PFSK-1 (cell line): Measurements from ENCODE around the gene MED9.

ENCODE experiments used
- FOXP2 ChIP-seq: optimal IDR thresholded peaks from 2 replicates; pipeline ENCODE3; 2011; ENCODE audit warnings: borderline replicate concordance, control low read depth, inconsistent platforms; ENCODE audit not compliant: insufficient read depth; ENCODE audit errors: extremely low read length, extremely low read depth
- POLR2AphosphoS5 ChIP-seq: IDR thresholded peaks from 2 replicates; pipeline ENCODE4 v1.6.1; 2012; ENCODE audit warnings: low read depth, mild to moderate bottlenecking, control low read depth, low read length, moderate library complexity
- REST ChIP-seq, 2 experiments: IDR thresholded peaks; 2 replicates each; pipeline versions ENCODE4 v1.6.1 to v1.8.0; 2011 to 2012; ENCODE audit warnings: low read depth in 2 of 2, low read length in 2 of 2, control low read depth in 1 of 2, inconsistent platforms in 1 of 2, mild to moderate bottlenecking in 1 of 2, moderate library complexity in 1 of 2; ENCODE audit not compliant: insufficient read depth in 1 of 2
- SIN3A ChIP-seq: IDR thresholded peaks from 2 replicates; pipeline ENCODE4 v1.6.1; 2012; ENCODE audit warnings: mild to moderate bottlenecking, low read length, moderate library complexity, borderline replicate concordance; ENCODE audit not compliant: insufficient read depth
- TAF1 ChIP-seq: IDR thresholded peaks from 2 replicates; pipeline ENCODE4 v1.6.1; 2012; ENCODE audit warnings: low read length, control low read depth, borderline replicate concordance; ENCODE audit not compliant: insufficient read depth

The MED9 gene

GRCh38 chr17:17537311-17538099 is 60.7 kb downstream of the MED9 start:
- TF ChIP-seq REST (IDR thresholded peaks at IDR 0.05; ENCODE audit: insufficient read depth in 1 of 2, low read depth in 2 of 2, low read length in 2 of 2) (no peak), FOXP2 (no peak), SIN3A (no peak), TAF1 (no peak), POLR2AphosphoS5 (no peak)

- TF ChIP-seq REST (IDR thresholded peaks at IDR 0.05; ENCODE audit: insufficient read depth in 1 of 2, low read depth in 2 of 2, low read length in 2 of 2): no peak
- no peak for TF ChIP-seq POLR2AphosphoS5
- TF ChIP-seq SIN3A: no peak
- TF ChIP-seq FOXP2: no peak
- no peak for TF ChIP-seq TAF1
Measured at GRCh38 chr17:17538417-17539391, 61.9 kb downstream of the MED9 start.

GRCh38 chr17:17539591-17539990 is 62.8 kb downstream of the MED9 start:
- TF ChIP-seq TAF1 (no peak), SIN3A (no peak), FOXP2 (no peak), POLR2AphosphoS5 (no peak), REST (IDR thresholded peaks at IDR 0.05; ENCODE audit: insufficient read depth in 1 of 2, low read depth in 2 of 2, low read length in 2 of 2) (no peak)

GRCh38 chr17:17540278-17540906 is 63.6 kb downstream of the MED9 start:
- TF ChIP-seq SIN3A (no peak), FOXP2 (no peak), POLR2AphosphoS5 (no peak), REST (IDR thresholded peaks at IDR 0.05; ENCODE audit: insufficient read depth in 1 of 2, low read depth in 2 of 2, low read length in 2 of 2) (peak; percentile 63 to 84; a peak in 3 of 4 replicates)
